GM18499 (cell line): ENCODE results near the gene AGAP3.

Experiments used
- ATAC-seq: cut with Tn5 transposase; IDR thresholded peaks from one replicate; pipeline ENCODE4 v1.9.1; 2021; ENCODE audit warnings: moderate number of reproducible peaks; ENCODE audit not compliant: insufficient read depth, unreplicated experiment

AGAP3 gene

GRCh38 chr7:151104411-151105235 lies 18.3 kb downstream of the AGAP3 start:
- no peak for ATAC-seq

- ATAC-seq = no peak
These were observed 21.6 kb downstream of the AGAP3 start for GRCh38 chr7:151107882-151108281.

GRCh38 chr7:151109094-151110048 lies 23.1 kb downstream of the AGAP3 start:
- ATAC-seq = no peak

GRCh38 chr7:151110236-151110940 lies 24.1 kb downstream of the AGAP3 start:
- no peak for ATAC-seq

- ATAC-seq = peak; percentile 53
These were observed 24.8 kb downstream of the AGAP3 start for GRCh38 chr7:151110941-151111645.

- no peak for ATAC-seq
These were observed 27.3 kb downstream of the AGAP3 start for GRCh38 chr7:151113344-151114150.

- ATAC-seq = no peak
These were observed 28.1 kb downstream of the AGAP3 start for GRCh38 chr7:151114151-151115090.

- no peak for ATAC-seq
These were observed 29.0 kb downstream of the AGAP3 start for GRCh38 chr7:151115121-151115835.

- ATAC-seq = no peak
These were observed 29.7 kb downstream of the AGAP3 start for GRCh38 chr7:151115836-151116418.

- no peak for ATAC-seq
These were observed 30.5 kb downstream of the AGAP3 start for GRCh38 chr7:151116603-151117440.

- no peak for ATAC-seq
These were observed 31.3 kb downstream of the AGAP3 start for GRCh38 chr7:151117565-151117964.

GRCh38 chr7:151118108-151119054 lies 32.1 kb downstream of the AGAP3 start:
- ATAC-seq = no peak

GRCh38 chr7:151119055-151119415 lies 32.8 kb downstream of the AGAP3 start:
- ATAC-seq = no peak

GRCh38 chr7:151119902-151120301 lies 33.6 kb downstream of the AGAP3 start:
- ATAC-seq = no peak

- no peak for ATAC-seq
These were observed 34.6 kb downstream of the AGAP3 start for GRCh38 chr7:151120896-151121295.
